ENCODE data around the gene FOXN3. TPM values are rescaled to one million over a fixed set of nuclear protein-coding genes. Genes with fewer than 3 reads are reported as not detected.

FOXN3 gene
- total RNA-seq, 1 experiment from 2014 or later = 125 TPM

DNA sequence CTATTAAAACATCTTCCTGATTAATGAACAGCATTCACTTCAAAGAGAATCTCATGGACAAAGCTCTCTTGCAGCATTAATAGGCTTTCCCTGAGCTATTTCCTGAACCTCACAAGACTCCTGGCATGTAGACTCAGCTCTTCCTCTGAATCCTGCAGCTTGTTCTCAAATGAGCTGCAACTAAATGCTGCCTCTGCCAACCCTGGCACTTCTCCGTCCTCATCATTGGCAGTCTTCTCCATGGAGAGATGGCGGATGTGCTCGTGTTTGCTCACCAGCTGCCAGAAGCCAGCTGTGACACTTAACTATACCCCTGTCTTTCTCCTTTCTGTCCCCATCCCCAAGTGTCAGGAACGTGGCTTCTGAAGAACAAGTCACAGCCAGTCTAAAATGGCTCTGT lies 232.1 kb downstream of the FOXN3 start:
- Histone ChIP-seq H2BK120ac (ENCODE audit: low read depth, low read length, poor library complexity, severe bottlenecking) (no peak overlapping the region), H4K5ac (ENCODE audit: insufficient read length, low read depth, low read length) (no peak overlapping the region), H2AK5ac (ENCODE audit: insufficient read length, low read length) (no peak overlapping the region), H3K23ac (ENCODE audit: insufficient read length, low read depth, low read length) (no peak overlapping the region), H4K8ac (replicated peaks; ENCODE audit: insufficient read length, low read depth, low read length) (no peak overlapping the region), H3K4me1 (ENCODE audit: insufficient read depth, low read length) (no peaks in the 10 kb centered on the region), H3K18ac (ENCODE audit: insufficient read length, low read depth, low read length) (no peak overlapping the region), H3K79me2 (ENCODE audit: insufficient read depth, low read length) (no peaks in the 10 kb centered on the region; the same call in 1 of the 2 replicates), H2AFZ (ENCODE audit: low read length) (no peak overlapping the region), H3K23me2 (ENCODE audit: insufficient read length, low read depth, low read length, poor library complexity, severe bottlenecking) (no peaks in the 10 kb centered on the region), H2BK12ac (ENCODE audit: insufficient read length, low read depth, low read length) (no peak overlapping the region), H3K27ac (ENCODE audit: insufficient read length, low read depth, low read length) (no peak overlapping the region), H4K91ac (ENCODE audit: insufficient read length, low read depth, low read length) (no peak overlapping the region), H3K9ac (ENCODE audit: extremely low read depth, insufficient read length, low read length) (no peak overlapping the region), H2BK5ac (ENCODE audit: insufficient read length, low read length) (no peak overlapping the region), H3K14ac (ENCODE audit: insufficient read depth, low read length) (no peak overlapping the region), H3K4ac (ENCODE audit: low read depth, low read length) (no peak overlapping the region), H3K4me2 (ENCODE audit: insufficient read depth, insufficient read length, low read length) (no peak overlapping the region), H3T11ph (ENCODE audit: low read length) (no peak overlapping the region), H3K9me3 (ENCODE audit: control insufficient read depth, low read depth, low read length) (no peaks in the 10 kb centered on the region), H2BK20ac (ENCODE audit: low read depth, low read length, poor library complexity, severe bottlenecking) (no peak overlapping the region), H3K27me3 (ENCODE audit: insufficient read depth, low read length) (no peaks in the 10 kb centered on the region), H4K20me1 (ENCODE audit: control insufficient read depth, insufficient read depth, insufficient read length) (no peaks in the 10 kb centered on the region), H3K56ac (ENCODE audit: insufficient read length, low read depth, low read length) (no peak overlapping the region), H3K79me1 (ENCODE audit: insufficient read depth, low read depth, low read length, poor library complexity, severe bottlenecking) (no peaks in the 10 kb centered on the region), H2BK15ac (ENCODE audit: low read depth, low read length) (no peak overlapping the region)
- Mint-ChIP-seq H3K4me3 (no peak overlapping the region; a peak in 1 of 5 replicates), H3K36me3 (ENCODE audit: insufficient read depth in 1 of 3, low read depth in 3 of 3) (peaks cover 18 to 32% (median 29%) of the 10 kb centered on the region in 3 experiments; a peak in 6 of 7 replicates), H3K27me3 (ENCODE audit: low read depth) (no peaks in the 10 kb centered on the region), H3K9me3 (no peaks in the 10 kb centered on the region), H3K27ac (peak overlapping the region in 1 of 3 experiments; percentile 49; a peak in 2 of 7 replicates), H3K4me1 (peaks cover 35 to 36% of the 10 kb centered on the region in 2 experiments)
- no peak for DNase-seq
- WGBS (ENCODE audit: extremely low coverage, insufficient read length, low lambda C conversion rate) = no CpG with 5 or more reads among the region's 4 CpGs
- TF ChIP-seq, protein P1, sequence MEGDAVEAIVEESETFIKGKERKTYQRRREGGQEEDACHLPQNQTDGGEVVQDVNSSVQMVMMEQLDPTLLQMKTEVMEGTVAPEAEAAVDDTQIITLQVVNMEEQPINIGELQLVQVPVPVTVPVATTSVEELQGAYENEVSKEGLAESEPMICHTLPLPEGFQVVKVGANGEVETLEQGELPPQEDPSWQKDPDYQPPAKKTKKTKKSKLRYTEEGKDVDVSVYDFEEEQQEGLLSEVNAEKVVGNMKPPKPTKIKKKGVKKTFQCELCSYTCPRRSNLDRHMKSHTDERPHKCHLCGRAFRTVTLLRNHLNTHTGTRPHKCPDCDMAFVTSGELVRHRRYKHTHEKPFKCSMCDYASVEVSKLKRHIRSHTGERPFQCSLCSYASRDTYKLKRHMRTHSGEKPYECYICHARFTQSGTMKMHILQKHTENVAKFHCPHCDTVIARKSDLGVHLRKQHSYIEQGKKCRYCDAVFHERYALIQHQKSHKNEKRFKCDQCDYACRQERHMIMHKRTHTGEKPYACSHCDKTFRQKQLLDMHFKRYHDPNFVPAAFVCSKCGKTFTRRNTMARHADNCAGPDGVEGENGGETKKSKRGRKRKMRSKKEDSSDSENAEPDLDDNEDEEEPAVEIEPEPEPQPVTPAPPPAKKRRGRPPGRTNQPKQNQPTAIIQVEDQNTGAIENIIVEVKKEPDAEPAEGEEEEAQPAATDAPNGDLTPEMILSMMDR (conservative IDR thresholded peaks at IDR 0.05) = no peak
